A673 (cell line): ENCODE data around the gene RHEX.

ENCODE experiments used
- CTCF ChIP-seq: fragments of 300-800, 200-600 bp; sonication (generic); conservative IDR thresholded peaks from 2 replicates; pipeline ENCODE4 v1.5.1; 2017; ENCODE audit warnings: low read depth, mild to moderate bottlenecking, antibody characterized with exemption, low read length, moderate library complexity, mixed read lengths
- EZH2 ChIP-seq: fragments of 200-600 bp; sonication (generic); IDR thresholded peaks from 2 replicates; pipeline ENCODE4 v1.6.1; 2017; ENCODE audit warnings: borderline replicate concordance, low read depth, mild to moderate bottlenecking, mixed read lengths, antibody characterized with exemption, low read length; ENCODE audit not compliant: poor library complexity, severe bottlenecking

- no peak for TF ChIP-seq CTCF
- TF ChIP-seq EZH2 = no peak
Observed at GRCh38 chr1:206036663-206037455, 16.1 kb upstream of the RHEX start.
